Vagina (tissue), 2 donors: ENCODE data around the gene SV2B.

Experiments used
- CTCF ChIP-seq, 3 experiments: fragments of 450-650 bp in 2 of 3; fragments of 200-600 bp in 1 of 3; sonication (generic) in 1 of 3; IDR thresholded peaks; one replicate each; pipeline ENCODE4 v1.5.1; 2017 to 2019; ENCODE audit warnings: antibody characterized with exemption in 3 of 3, mild to moderate bottlenecking in 2 of 3, moderate library complexity in 2 of 3
- POLR2A ChIP-seq, 2 donors: fragments of 450-650 bp; IDR thresholded peaks; one replicate each; pipeline ENCODE4 v1.6.1; 2017; ENCODE audit warnings: antibody characterized with exemption in 2 of 2, mild to moderate bottlenecking in 2 of 2, moderate library complexity in 2 of 2
- POLR2AphosphoS5 ChIP-seq, 2 donors: sonication (generic); formaldehyde crosslinking; IDR thresholded peaks; one replicate each; pipeline ENCODE4 v1.9.0; 2017; ENCODE audit warnings: antibody characterized with exemption in 2 of 2, mild to moderate bottlenecking in 2 of 2, low read depth in 1 of 2; ENCODE audit not compliant: insufficient read depth in 1 of 2

- no peak for TF ChIP-seq CTCF (IDR thresholded peaks at IDR 0.05)
- no peak for TF ChIP-seq POLR2A (IDR thresholded peaks at IDR 0.05)
- TF ChIP-seq POLR2AphosphoS5 (IDR thresholded peaks at IDR 0.05; ENCODE audit: insufficient read depth in 1 of 2, low read depth in 1 of 2): no peak
Observed at GRCh38 chr15:91255670-91256192, 155.7 kb downstream of the SV2B start.
